COR-L47 (cell line): Measurements from ENCODE around the gene ZNF277.

ENCODE experiments used
- DNase-seq: peaks from one replicate; lab custom pipeline; 2025; lab: John Stamatoyannopoulos, UW

ZNF277 gene

DNA sequence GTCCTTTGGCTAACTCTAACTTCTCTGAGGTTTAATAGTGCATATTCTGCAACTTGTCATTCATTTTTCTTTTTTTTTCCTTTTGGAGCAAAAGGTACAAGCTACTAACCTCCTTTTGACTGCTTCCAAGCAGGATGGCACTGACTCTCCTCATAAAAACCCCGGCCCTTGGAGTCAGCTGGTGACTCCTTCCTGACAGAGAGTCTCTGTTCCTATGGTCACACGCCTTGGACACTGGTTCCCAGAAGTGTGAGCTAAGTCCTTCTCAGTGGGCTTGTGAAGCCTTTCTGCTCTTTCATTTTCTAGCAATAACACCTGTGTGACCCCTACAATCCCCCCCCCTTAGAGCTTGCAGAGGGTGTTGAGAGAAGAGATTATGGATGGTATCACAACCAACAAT is 22.0 kb upstream of the ZNF277 start:
- DNase-seq, result no peak

DNA sequence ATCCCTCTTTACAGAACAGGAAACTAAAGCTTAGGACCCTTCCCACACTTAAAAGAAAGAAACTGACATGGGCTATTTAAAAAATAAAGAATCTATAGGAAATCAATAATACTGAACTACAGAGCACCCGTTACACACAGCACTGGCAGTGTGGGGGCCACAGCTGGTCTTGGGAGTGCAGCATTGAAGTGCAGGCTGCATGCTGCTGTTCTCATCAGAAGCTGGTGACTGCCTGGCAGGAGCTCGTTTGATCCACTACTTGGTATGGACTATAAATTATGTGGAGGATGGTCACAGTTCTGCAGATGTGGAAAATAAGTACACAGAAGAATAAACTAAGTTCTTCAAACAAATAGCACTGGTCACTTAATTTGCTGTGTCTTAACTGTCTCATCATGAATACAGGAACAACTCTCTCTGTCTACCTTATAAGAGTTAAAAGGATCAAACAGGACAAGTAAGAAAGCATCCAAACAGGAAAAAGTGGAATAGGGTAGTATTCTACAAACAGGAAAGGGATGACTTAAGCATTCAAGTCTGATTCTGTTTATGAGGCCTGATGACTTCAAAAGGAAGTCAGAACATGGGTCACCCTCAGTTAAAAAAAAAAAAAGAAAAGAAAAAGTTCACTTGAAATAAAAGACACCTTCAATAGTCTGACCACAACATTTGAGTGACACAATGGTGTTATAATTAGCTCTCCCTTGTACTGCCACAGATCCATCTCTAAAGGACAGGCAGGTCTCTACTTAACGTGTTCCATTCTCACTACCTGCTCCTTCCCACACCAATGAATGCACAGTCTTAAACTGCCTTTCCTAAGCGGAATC is 21.3 kb upstream of the ZNF277 start:
- no peak for DNase-seq

DNA sequence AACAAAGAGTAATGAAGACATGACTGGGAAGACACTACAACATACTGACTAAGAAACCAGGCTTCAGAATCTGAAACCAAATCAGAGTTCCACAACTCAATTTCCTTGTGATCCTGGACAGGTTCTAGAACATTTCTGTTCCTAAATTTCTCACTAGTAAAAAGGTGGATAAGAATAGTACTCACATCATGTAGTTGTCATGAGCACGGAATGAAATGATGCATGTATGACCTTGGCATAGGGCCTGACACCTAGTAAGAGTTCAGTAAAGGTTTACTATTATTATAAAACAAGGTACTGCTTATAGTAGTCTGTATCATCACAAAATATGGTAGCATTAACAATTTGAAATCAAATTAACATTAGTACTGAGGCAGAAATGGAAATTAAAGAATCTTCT is 20.2 kb upstream of the ZNF277 start:
- no peak for DNase-seq

DNA sequence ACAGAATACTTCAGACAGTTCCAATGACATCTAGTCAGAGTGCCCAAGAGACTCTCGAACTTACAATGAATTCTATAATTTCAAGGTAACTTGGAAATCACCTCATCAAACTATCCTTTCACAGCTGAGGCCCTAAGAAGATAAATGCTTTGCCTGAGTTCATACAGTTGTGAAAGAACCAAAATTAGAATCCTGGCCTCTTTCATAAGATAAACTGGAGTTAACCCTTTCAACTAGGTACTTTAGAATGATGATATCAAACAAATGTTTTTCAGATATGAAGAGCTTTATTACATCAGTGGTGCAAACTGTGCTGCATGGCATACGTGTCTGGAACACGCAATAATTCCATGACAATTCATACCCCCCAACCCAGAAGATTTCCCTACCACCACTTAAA is 18.2 kb upstream of the ZNF277 start:
- no peak for DNase-seq

DNA sequence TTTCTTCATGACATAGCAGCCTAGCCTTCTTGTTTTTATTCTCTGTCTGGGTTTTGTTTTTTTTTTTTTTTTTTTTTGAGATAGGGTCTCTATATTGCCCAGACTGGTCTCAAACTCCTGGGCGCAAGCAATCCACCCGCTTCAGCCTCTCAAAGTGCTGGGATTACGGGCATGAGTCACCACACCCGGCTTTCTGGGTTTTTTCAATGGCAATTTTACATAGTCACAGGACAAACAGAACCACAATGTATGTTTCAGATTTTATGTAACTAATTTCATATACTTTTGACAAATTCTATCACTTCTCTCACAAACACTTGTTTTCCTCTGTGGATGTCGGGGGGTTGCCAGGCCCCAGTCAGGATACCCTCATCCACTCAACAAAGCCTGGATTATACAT is 16.8 kb upstream of the ZNF277 start:
- DNase-seq, result no peak

DNA sequence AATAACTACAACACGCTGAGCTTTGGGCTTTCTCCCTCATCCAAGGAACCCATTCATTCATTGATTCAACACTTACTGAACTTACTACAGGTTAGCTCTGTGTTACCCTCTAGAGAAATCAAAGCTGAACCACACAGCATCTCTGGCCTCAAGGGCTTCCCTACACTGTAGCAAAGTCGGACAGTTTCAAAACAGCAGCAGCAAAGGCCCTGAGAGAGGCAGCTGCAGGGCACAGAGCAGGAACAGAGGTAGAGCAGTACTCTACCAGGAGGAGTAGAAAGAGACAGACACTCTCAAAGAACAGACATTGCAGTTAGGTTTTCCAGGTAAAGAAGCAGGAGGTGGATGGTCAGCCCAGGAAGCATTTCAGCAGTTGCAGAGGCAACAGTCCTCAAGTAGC is 16.4 kb upstream of the ZNF277 start:
- DNase-seq, result no peak

DNA sequence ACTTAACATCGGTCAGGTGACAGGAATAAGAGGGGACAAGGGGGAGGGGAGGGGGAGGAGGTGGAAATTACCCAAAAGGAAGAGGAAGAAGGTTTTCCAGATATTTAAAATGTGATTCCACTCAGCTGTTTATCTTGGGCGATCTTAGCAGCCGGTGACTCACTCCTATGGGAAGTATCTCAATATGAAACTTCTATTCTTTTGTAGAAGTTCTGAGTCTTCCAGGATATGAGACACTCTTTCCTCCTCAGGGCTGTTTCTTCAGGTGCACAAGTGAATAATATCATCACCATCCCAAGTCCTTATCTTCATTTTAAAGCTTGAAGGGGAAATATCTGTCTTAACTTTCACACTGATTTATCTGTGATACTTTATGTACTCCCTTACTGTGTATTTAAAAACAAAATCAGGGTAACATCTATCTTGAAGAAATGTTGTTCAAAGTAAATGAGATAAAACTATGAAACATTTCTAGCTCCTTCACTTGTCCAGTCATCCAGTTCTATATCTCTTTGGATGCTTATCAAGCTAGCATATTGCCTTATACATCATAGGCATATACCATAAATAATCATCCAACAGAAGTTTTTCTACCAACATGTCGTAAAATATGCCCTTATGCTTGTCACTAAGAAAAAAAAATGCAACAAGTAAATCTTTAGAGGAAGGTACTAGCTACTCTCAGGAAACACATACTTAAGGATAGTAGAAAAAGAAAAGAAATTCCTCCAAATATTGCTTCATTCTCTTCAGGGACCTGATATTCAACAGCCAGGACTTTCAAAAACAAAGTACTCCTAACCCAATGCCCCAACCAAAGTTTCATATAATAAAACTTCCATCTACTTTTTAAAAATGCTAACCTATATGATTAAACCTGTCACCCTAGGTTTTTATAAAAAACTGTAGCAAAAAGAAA is 14.0 kb upstream of the ZNF277 start:
- DNase-seq, result no peak

DNA sequence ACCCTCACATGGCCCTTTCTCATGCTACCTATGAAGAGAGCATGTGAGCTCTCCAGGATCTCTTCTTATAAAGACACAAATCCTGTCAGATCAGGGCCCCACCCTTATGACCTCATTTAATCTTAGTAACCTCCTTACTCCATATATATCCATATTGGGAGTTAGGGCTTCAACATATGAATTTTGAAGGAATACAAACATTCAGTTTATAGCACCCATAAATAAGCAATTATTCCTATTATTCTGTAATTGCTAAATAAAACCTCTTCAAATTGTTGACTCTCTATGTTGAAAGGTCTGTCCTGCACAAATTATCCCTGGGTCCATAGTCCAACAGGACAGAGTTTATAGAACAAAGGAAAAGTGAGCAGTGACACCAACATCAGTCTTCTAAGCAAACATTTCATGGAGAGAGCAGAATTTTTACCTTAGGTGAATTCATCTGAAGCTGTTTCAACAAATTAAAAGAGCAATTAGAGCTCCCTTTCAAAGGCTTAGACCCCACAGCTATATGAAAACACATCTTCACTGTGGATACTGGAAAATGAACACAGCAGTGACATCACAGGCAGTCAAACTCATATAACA is 12.5 kb upstream of the ZNF277 start:
- peak; percentile 88 for DNase-seq

DNA sequence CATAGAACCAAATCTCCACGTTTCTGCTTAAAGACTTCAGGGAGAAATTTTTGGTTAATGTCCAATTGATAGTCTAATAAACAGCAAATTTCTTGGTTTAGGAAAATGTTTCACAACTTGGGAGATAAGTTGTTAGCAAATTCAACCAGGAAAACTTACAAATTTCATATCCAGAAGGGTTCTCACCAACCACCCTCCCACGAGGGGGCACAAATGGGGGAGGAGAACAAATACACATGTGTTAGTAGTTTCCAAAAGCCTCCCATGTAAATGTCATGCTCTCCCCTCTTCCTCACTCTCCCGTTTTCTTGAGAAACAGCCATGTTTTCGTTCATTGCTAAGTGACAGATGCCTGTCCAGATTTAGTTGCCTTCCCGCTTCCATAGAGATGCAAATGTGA is 10.8 kb upstream of the ZNF277 start:
- no peak for DNase-seq

DNA sequence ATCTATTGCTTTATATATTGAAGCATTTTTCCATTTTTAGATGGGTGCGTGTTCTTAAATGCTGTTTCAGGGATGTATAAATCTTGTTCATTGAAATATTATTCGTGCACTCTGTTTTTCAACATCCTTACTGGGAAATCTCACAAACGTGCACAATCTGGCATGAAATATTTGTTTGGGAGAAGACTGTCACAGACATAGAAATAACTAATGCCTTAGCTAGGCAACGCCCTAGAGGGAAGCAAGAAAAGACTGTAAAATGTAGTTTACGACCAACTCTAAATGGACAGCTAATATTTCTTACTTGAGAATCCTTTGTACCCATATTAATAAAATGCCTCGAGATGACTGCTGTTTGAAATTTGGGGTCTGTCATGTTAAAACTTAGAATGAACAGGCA is 9.2 kb upstream of the ZNF277 start:
- no peak for DNase-seq

DNA sequence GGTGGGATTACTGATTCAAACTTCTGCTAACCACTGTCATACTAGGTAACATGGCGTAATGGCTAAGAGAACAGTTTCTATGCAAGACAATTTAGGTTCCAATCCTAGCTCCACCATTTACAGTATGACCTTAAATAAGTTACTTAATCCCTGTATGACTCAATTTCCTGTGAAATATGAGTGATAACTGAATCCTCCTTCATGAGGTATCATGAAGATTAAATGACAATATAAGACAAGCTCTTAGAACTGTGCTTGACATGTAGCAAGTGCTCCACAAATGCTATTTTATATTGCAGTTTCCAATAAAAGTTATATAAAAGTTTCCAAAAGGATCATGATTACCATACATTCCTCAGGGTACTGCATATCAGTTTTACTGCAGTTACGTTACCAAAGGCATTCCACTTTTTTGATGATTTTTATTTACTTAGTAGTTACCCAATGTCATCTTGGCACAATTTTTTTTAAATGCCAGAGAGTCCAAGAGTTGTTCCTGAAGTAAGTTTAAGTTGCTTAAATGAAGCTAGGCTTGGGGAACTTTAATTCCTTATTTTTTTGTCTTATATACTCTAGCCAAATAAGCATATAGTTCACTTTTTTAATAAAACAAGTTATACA is 7.3 kb upstream of the ZNF277 start:
- DNase-seq, result no peak

DNA sequence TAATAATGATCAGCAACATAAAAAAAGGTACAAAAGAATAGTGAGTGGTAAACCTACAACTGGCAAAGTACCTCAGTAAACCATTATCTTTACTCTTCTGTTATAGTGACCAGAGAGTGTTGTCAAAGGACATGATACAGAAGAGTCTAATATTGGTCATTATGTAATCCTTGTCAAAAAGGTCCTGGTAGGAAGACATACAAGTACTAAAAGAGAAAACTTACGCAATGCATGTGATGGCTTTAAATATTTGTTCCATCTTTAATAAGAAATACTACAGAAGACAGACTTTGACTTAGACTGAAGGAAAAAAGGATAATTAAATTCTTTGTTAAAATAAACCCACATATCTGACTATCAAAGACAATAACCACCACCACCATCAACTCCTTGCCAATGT is 6.8 kb upstream of the ZNF277 start:
- DNase-seq, result no peak

DNA sequence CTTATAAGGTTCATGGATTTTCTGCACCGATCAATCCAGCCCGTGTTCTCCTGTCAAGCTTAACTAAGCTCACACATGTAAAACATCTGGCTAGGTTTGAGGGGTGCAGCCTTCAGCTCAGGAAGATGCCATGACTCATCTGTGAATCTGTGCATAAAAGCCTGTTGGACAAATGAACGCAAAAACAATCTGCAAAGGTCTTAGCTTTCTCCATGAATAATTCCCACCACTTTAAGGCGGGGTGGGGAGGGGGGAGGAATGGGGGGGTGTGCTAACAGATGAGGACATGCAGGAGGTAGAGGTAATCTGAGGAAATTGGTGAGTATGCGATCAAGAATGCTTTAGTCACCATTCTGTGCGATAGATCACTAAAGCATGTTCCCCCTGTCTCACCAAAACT is 5.1 kb upstream of the ZNF277 start:
- no peak for DNase-seq

DNA sequence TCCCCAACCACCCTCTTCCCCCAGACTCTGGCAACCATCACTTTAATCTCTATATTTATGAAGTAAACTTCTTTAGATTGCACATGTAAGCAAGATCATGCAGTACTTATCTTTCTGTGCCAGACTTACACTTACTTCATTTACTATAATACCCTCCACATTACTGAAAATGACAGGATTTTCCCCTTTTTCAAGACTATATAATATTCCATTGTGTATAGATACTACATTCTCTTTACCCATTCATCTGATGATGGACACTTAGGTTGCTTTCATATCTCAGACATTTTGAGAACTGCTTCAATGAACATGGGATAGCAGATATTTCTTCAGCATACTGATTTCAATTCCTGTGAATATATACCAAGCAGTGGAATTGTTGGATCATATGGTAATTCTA is 4.7 kb upstream of the ZNF277 start:
- no peak for DNase-seq

DNA sequence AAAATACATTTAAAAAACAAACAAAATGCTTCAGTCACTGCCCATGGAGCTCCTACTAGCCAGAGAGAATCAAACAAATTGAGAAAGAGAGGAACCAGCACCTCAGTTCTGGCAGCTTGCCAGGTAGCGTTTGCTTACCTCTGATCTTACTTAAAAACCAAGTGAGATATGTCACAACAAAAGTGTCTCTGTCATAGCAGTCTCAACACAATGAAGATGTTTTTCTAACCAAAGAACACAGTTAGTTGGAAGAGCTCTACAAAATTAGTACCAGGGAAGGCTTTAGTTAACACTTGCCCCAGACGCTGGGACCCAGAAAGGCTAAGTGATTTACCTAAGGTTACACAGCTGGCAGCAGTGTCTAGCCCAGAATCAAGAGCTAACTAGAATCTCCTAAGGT is 3.7 kb upstream of the ZNF277 start:
- peak; percentile 52 for DNase-seq

DNA sequence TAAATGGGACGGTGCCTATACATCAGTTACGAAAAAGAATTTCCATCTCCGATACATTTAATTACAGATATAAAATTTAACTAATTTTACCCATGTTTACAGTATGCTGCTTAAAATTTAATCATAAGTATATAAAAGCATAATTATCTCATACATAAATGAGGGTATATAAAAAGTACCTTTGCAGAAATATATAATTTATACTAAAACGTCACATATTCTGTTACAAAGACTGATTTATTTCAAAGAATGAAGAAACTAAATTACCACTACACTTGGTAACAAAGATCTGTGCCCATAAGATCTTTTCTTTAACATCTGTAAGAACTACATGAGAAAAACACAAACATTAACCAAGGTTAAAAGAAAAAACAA is 3.1 kb upstream of the ZNF277 start:
- no peak for DNase-seq

DNA sequence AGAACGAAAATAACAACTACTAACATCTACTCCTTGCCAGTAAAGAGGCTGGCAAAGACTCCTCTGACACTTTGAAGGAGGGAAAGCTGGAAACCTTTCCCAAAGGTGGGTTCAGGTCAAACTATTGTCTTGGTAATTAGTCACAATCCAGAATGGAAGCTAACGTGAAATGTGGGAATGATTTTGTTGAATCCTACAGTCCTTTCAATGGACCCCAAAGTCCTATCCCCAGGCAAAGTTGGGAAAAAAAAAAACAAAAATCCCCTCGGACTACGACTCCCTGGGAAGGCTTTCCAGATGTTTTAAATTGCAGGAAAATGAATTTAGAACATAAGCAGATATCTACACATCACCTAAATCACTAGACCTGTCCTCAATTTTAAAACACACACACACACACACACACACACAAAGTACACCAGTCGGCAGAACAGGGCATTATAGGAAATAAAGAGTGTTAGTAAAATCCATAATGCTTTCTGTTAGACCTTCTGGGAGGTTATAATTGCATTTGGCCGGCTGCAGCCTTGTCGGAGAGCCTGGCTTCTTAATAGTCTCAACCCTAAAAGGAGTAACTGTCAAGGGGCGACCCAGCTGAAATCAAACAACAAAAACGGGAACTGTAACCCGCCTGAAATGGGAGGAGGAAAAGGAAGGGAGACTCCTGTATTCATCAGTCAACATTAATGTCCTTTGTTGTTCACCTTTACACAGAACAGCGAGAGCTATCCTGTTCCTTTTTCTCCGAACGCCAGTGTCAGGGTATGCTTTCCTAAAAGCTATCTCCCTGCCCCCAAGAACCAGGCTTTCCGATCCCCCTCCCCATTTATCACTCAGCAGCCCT is 1.8 kb upstream of the ZNF277 start:
- peak; percentile 25 for DNase-seq

DNA sequence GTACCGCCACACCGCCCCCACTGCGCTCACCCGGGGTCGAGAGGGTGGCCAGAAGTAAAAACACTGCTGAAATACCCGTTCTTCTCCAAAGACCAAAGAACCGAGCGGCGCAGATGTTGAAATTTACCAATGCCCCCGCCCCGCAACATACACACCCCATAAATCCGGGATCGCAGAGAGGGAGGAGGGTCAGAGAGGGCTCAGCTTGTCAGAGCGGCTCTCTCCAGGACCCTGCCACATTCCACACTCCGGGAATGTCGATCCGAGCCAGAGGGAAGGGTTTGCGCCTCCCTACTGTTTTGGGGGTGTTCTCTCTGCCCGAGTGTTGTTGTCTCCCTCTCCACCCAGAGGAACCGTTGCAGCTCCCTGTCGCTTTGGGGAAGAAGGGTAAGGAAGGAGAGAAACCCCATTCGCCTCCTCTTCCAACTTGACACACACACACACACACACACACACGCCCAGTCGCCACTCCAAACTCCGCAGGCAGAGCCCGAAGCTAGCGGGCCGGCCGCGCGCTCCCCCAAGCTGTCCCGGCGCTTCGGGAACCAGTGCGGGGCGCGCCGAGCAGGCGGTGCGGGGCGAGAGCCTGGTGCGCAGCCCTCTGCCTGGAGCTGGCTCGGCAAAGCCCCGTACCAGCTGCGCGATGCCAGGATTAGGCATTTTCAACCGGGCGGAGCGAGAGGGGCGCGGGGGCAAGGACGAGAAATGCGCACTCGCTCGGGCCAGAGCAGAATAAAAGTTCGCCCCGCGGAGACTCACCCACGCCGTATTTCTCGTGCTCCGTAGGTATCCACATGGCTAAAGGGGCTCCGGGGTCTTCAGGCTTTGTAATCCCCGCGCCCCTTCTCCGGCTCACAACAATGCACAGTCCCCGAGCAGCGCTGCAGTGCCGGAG is 905 bp upstream of the ZNF277 start:
- peak; percentile 64 for DNase-seq

DNA sequence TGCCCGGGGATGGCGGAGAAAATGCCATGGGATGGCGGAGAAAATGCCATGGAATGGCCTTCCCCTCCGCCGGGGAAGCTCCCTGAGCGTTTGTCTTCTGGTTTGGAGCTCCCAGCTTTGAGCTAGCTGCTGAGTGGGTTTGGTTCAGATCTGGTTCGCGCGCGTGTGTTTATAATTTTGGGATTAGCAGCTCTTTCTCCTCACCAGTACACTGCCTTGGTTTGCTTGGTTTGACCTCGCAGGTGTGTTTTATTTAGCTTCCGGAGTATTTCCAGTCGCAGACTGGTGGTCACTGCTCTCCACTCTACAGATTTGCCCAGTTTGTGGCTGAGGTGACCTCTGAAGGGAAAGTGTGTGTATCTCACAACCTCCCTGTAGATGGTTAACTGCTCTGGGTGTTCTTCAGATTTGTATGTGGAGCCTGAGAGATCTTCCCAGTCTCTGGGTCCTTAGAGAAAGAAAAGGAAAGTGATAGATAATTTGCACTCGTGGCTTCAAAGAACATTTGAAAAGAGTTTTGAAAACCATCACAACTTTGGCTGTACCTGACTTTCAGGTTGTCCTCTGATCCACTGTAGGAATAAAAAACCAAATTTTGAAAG is 597 bp downstream of the ZNF277 start:
- peak; percentile 8 for DNase-seq

DNA sequence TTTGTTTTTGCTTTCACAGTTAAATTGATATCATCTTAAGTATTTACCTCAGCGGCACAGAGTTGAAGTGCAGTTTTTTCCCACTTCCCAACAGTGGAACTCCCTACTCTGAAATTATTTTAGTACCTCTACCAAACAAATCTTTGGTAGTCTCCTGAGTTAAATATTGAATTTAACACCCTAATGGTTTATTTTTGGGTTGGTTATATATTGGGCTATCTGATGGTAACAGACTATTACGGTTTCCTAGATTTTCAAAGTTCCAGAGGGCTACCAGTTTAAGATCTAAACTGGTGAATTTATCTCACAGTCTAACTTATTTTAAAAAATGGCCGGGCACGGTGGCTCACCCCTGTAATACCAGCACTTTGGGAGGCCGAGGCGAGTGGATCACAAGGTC is 1.3 kb downstream of the ZNF277 start:
- DNase-seq, result no peak
